Aorta (tissue), 5 donors: ENCODE results near the gene SNX12. TPM values are rescaled to one million over a fixed set of nuclear protein-coding genes. Genes with fewer than 3 reads are reported as not detected.

Experiments used
- ATAC-seq: fragments of 200-7000 bp; cut with Tn5 transposase; one replicate; pipeline ENCODE4 v1.9.1; 2022; ENCODE audit warnings: moderate library complexity; ENCODE audit not compliant: low FRiP score
- DNase-seq, 2 donors: peaks; one replicate each; pipeline ENCODE4 v3.0.0-alpha.2; 2020
- H3K27ac ChIP-seq, 2 donors: one replicate each; pipeline ENCODE4 v1.5.1; 2013; ENCODE audit warnings: low read length in 2 of 2, mild to moderate bottlenecking in 2 of 2, moderate library complexity in 2 of 2, control low read depth in 1 of 2, inconsistent platforms in 1 of 2, low read depth in 1 of 2
- H3K27me3 ChIP-seq, 2 donors: one replicate each; pipeline ENCODE4 v1.6.1; 2013; ENCODE audit warnings: control low read depth in 1 of 2, low read length in 1 of 2, mild to moderate bottlenecking in 1 of 2, moderate library complexity in 1 of 2; ENCODE audit not compliant: insufficient read depth in 2 of 2, control insufficient read depth in 1 of 2
- H3K36me3 ChIP-seq, 2 donors: one replicate each; pipeline ENCODE4 v1.6.1; 2013; ENCODE audit warnings: control low read depth in 1 of 2, low read length in 1 of 2, mild to moderate bottlenecking in 1 of 2; ENCODE audit not compliant: insufficient read depth in 2 of 2, control insufficient read depth in 1 of 2
- H3K4me1 ChIP-seq, 2 donors: one replicate each; pipeline ENCODE4 v1.6.1; 2013; ENCODE audit warnings: low read length in 2 of 2, control low read depth in 1 of 2, mild to moderate bottlenecking in 1 of 2, moderate library complexity in 1 of 2; ENCODE audit not compliant: insufficient read depth in 2 of 2, control insufficient read depth in 1 of 2
- H3K4me3 ChIP-seq, 2 donors: one replicate each; pipeline ENCODE4 v1.5.1; 2013; ENCODE audit warnings: low read length in 2 of 2, control low read depth in 1 of 2, mild to moderate bottlenecking in 1 of 2
- H3K9me3 ChIP-seq: one replicate; pipeline ENCODE4 v1.6.1; 2013; ENCODE audit warnings: mild to moderate bottlenecking, low read length; ENCODE audit not compliant: control insufficient read depth
- WGBS, 2 donors: extraction: QIAGEN DNeasy Blood & Tissue Kit; methylation state at CpG; one replicate each; pipeline ENCODE4 v1.1.7; 2013; 5-methylcytosine and 5-hydroxymethylcytosine counted together
- intact Hi-C, 2 donors: fragments of 100-400 bp; cut with DNase I; formaldehyde crosslinking; loops; one replicate each; pipeline versions ENCODE4 v1.14.2 to v1.15.0; 2022
- polyA plus RNA-seq, 2 donors: library from polyadenylated mRNA; stranded (reverse); fragments of 200-250 nt; gene quantifications; one replicate each; pipeline ENCODE4 v1.2.3, GENCODE V29; 2013
- total RNA-seq, 2 donors: library from RNA; stranded (reverse); fragmentation: NEBNext Ultra II Directional; extraction: Animal tissue kit (Norgen Biotek cat#: 25700); gene quantifications; one replicate each; pipeline ENCODE4 v1.2.1, GENCODE V29; 2021
- donor health status: healthy with polysubstance abuse.
- donor health status: Bipolar disorder and iron deficiency.
- donor health status: DM: no; HTN: no; CAD: no.
- donor health status: DM: no; HTN: no; CAD: no.
- donor health status: DM: yes; HTN: yes; CAD: no.

Gene SNX12
- total and polyA plus RNA-seq, 4 donors: 31.8 to 66.0 (median 55.3) TPM

DNA sequence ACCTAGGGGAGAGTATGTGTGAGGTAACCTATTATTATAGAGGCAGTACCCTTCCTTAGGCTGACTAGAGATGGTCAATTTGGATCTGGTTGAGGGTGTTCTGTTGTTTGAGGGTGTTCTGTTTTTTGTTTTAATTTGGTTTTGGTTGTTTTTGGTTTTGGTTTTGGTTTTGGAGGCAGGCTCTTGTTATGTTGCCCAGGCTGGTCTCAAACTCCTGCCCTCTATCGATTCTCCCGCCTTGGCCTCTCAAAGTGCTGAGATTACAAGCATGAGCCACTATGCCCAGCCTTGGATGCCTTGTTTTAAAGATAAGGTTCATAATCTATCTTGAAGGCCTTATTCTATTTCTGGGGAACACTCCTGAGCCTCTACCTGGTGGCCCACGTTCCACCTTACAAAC lies 37.5 kb upstream of the SNX12 start:
- no peaks in the 10 kb centered on the region for H3K9me3 ChIP-seq
- ATAC-seq: no peak
- peak in 1 of 2 donors; percentile 23 for DNase-seq
- H3K36me3 ChIP-seq: no peaks in the 10 kb centered on the region
- no peak overlapping the region for H3K4me3 ChIP-seq
- no peaks in the 10 kb centered on the region for H3K27me3 ChIP-seq
- no peaks in the 10 kb centered on the region for H3K4me1 ChIP-seq
- intact Hi-C loops: no loop called here
- no peak overlapping the region for H3K27ac ChIP-seq
- 87 to 96% methylated on average over 3 of the region's 3 CpGs for WGBS, 2 donors

DNA sequence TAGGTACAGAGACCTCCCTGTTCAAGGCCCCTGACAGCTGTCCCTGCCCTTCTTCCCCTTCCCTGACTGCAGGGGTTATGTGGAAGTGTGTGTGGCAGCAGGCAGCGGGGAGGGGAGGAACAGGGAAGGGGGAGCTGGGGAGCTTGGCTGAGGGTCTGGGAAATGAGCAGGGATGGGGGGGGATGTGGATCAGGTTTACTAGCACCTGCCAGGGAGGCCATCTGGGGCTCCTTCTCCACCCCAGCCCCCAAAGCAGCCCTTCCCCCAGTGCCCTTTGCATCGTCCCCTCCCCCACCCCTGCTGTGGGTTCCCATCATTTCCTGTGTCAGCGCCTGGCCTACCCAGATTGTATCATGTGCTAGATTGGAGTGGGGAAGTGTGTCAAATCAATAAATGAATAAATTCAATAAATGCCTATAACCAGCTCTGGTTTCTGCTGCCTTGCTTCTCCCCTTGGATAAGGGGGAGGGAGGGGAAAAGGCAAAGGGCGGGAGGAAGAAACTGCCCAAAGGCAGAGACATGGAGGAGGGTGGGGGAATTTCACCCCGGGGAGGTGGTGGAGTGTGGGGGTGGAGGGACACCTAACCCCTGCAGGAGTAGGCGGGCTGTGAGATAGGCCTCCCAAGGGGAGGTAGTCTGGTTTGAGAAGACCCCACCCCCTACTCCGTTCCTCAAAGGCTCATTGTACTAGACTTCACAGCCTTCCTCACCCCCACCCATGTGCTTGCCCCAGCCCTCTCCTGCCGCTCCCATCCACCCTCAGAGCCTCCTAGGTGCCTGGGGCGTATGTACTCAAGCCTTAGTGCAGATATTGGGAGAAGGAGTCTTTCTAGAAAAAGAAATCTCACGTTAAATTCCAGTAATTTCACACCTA lies 35.2 kb upstream of the SNX12 start:
- WGBS, 2 donors: 26 to 44% methylated on average over 9 to 10 of the region's 10 CpGs
- peak; percentile 6 for ATAC-seq

DNA sequence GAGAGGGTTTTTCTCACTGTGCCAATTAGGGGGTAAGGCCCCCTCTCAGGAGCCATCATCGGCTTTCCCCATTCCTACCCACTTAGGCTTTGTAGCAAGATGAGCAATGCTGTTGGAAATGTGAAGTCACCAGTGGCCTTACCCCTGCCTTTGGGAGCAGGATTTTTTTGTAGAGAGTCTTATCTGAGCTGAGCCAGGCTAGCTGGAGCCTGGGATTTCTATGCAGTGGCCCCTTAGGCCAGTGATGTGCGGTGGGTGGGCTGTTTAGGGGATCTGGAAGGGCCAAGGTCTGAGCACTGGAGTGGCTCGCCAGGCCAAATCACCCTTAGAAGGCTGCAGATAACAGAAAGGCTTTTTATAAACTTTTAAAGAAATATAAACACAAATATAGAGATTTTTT lies 34.2 kb upstream of the SNX12 start:
- no peaks in the 10 kb centered on the region for H3K27me3 ChIP-seq
- H3K4me3 ChIP-seq: no peak overlapping the region
- no peak for ATAC-seq
- H3K36me3 ChIP-seq: no peaks in the 10 kb centered on the region
- no peak overlapping the region for H3K27ac ChIP-seq
- no peaks in the 10 kb centered on the region for H3K9me3 ChIP-seq
- WGBS, 2 donors: 62 to 68% methylated on average over 3 of the region's 3 CpGs
- DNase-seq: peak in 1 of 2 donors; percentile 20
- intact Hi-C loops: no loop called here
- H3K4me1 ChIP-seq: no peaks in the 10 kb centered on the region

More for the DNA sequence above, 35.2 kb upstream of the SNX12 start:
- H3K36me3 ChIP-seq: no peaks in the 10 kb centered on the region
- no peaks in the 10 kb centered on the region for H3K27me3 ChIP-seq
- intact Hi-C loops: no loop called here
- no peak overlapping the region for H3K4me3 ChIP-seq
- H3K9me3 ChIP-seq: no peaks in the 10 kb centered on the region
- DNase-seq: peak in 1 of 2 donors; percentile 50
- H3K4me1 ChIP-seq: no peaks in the 10 kb centered on the region
- H3K27ac ChIP-seq: no peak overlapping the region

DNA sequence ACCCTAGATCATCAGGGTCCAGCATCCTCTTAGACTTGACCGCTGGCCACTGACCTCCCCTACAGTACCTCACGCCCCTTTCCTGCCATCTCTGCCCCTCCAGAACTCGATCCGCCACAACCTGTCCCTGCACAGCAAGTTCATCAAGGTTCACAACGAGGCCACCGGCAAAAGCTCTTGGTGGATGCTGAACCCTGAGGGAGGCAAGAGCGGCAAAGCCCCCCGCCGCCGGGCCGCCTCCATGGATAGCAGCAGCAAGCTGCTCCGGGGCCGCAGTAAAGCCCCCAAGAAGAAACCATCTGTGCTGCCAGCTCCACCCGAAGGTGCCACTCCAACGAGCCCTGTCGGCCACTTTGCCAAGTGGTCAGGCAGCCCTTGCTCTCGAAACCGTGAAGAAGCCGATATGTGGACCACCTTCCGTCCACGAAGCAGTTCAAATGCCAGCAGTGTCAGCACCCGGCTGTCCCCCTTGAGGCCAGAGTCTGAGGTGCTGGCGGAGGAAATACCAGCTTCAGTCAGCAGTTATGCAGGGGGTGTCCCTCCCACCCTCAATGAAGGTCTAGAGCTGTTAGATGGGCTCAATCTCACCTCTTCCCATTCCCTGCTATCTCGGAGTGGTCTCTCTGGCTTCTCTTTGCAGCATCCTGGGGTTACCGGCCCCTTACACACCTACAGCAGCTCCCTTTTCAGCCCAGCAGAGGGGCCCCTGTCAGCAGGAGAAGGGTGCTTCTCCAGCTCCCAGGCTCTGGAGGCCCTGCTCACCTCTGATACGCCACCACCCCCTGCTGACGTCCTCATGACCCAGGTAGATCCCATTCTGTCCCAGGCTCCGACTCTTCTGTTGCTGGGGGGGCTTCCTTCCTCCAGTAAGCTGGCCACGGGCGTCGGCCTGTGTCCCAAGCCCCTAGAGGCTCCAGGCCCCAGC lies 32.7 kb upstream of the SNX12 start:
- WGBS, 2 donors: 64 to 85% methylated on average over 31 of the region's 31 CpGs

DNA sequence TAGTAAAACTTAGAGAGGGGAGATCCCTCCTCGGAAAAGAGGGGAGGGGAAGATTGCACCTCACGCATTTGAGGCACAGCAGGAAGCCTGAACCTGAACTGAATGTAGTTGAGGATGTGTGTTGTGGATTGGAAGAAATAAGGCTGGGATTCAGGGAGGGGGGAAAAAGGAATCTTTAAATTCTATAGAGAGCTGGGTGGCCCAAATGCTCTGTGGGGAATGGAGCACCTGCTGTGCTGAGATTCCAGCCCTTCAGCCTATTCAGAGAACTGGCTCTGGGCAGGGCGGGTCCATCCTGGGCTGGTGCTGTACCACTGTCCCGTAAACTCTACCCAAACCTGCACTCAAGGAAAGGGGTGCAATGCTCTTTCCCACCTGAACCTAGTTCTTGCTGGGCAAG lies 31.6 kb upstream of the SNX12 start:
- intact Hi-C loops: no loop called here
- H3K27ac ChIP-seq: no peak overlapping the region

More for the DNA sequence above, 32.7 kb upstream of the SNX12 start:
- Histone ChIP-seq H3K36me3 (no peaks in the 10 kb centered on the region), H3K4me3 (no peak overlapping the region), H3K27ac (no peak overlapping the region), H3K9me3 (no peaks in the 10 kb centered on the region), H3K4me1 (no peaks in the 10 kb centered on the region), H3K27me3 (no peaks in the 10 kb centered on the region)
- peak; percentile 15 for ATAC-seq
- intact Hi-C loops: no loop called here
- peak in 1 of 2 donors; percentile 31 for DNase-seq

DNA sequence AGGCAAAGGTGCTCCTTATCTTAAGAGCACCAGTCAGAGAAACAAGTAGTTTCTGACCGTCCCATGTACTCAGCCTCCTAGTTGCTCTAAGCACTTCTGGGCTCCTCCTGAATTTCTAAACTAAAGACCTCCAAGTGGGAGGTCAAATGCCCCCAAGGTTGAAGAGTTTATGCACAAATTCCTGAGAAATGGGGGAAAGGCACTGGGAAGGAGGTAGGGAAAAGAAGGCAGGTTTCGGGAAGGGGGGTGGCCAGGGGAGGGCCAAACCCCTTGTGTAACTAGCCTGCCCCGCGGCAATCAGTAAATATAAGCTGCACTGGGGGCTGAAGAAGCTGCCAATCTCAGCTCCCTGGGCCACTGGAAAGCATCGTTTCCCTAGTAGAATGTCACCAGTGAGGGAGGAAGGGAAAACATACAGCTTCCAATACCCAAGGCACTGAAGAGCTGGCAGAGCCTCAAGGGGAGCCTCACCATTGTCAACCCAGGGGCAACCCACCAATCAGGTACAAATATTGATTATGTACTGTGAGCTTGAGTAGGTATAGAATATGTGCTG lies 30.9 kb upstream of the SNX12 start:
- DNase-seq (no peak), ATAC-seq (no peak)
- H3K36me3 ChIP-seq: no peaks in the 10 kb centered on the region
- no peaks in the 10 kb centered on the region for H3K9me3 ChIP-seq
- H3K4me1 ChIP-seq: no peaks in the 10 kb centered on the region
- no peak overlapping the region for H3K4me3 ChIP-seq
- intact Hi-C loops: no loop called here
- no peak overlapping the region for H3K27ac ChIP-seq
- no peaks in the 10 kb centered on the region for H3K27me3 ChIP-seq
- 50 to 69% methylated on average over 5 of the region's 5 CpGs for WGBS, 2 donors

More for the DNA sequence above, 31.6 kb upstream of the SNX12 start:
- H3K9me3 ChIP-seq: no peaks in the 10 kb centered on the region
- no peaks in the 10 kb centered on the region for H3K4me1 ChIP-seq
- DNase-seq (no peak), ATAC-seq (no peak)
- no peaks in the 10 kb centered on the region for H3K36me3 ChIP-seq
- WGBS, 2 donors: 59 to 91% methylated on average over 4 of the region's 4 CpGs
- H3K27me3 ChIP-seq: no peaks in the 10 kb centered on the region
- no peak overlapping the region for H3K4me3 ChIP-seq

DNA sequence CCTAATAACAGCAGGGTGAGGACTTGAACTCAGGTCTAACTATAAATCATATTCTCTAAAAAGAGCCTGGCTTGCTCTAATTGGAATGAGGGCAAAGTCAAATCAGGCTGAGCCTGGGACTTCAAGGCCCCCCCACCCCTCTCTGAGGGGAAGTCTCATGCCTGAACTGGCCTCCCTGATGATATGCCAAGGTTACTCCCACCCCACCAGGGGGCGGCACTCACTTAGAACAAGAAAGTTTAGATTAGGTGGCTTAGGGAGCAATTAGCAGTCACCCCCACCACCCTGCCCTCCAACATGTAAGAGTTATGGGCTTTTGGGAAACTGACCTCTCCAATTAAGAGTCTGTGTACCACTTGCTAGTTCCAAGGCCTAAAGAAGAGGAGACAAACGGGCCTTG lies 30.2 kb upstream of the SNX12 start:
- peak; percentile 71 to 82 for DNase-seq
- H3K36me3 ChIP-seq: no peaks in the 10 kb centered on the region
- H3K9me3 ChIP-seq: no peaks in the 10 kb centered on the region
- no peaks in the 10 kb centered on the region for H3K27me3 ChIP-seq
- ATAC-seq: no peak
- 34 to 41% methylated on average over 2 of the region's 2 CpGs for WGBS, 2 donors
- H3K27ac ChIP-seq: no peak overlapping the region
- no peaks in the 10 kb centered on the region for H3K4me1 ChIP-seq
- intact Hi-C loops: no loop called here
- H3K4me3 ChIP-seq: no peak overlapping the region

DNA sequence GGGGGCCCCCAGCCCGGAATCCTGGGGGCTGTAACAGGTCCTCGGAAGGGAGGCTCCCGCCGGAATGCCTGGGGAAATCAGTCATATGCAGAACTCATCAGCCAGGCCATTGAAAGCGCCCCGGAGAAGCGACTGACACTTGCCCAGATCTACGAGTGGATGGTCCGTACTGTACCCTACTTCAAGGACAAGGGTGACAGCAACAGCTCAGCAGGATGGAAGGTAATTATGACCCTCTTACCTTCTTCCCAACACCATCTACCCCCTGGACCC lies 28.6 kb upstream of the SNX12 start:
- no peaks in the 10 kb centered on the region for H3K27me3 ChIP-seq
- WGBS, 2 donors: 7 to 25% methylated on average over 9 of the region's 9 CpGs
- H3K36me3 ChIP-seq: no peaks in the 10 kb centered on the region
- intact Hi-C loops: no loop called here
- H3K4me1 ChIP-seq: no peaks in the 10 kb centered on the region
- ATAC-seq: peak; percentile 16
- H3K27ac ChIP-seq: no peak overlapping the region
- no peaks in the 10 kb centered on the region for H3K9me3 ChIP-seq
- DNase-seq: no peak
- H3K4me3 ChIP-seq: peak overlapping the region; percentile 52 to 60
